Left lobe of liver (tissue), 2 donors: Measurements from ENCODE around the gene FBXL14. TPM values are rescaled to one million over a fixed set of nuclear protein-coding genes. Genes with fewer than 3 reads are reported as not detected.
"Not testable (repeated sequence)": the region's sequence is repeated elsewhere in the genome, so short reads cannot be mapped to it uniquely, and the experiment has no call there.

Experiments used
- ATAC-seq: fragments of 200-7000 bp; cut with Tn5 transposase; one replicate; pipeline ENCODE4 v1.9.1; 2020; ENCODE audit warnings: mild to moderate bottlenecking, moderate library complexity
- DNase-seq: peaks from one replicate; pipeline ENCODE4 v3.0.0-alpha.2; 2020; ENCODE audit warnings: low spot score
- total RNA-seq: library from RNA; stranded (reverse); gene quantifications from one replicate; pipeline ENCODE4 v1.2.1, GENCODE V29; 2021
- donor health status: DM: no; HTN: no; CAD: no; lungs with moderate emphysema.
- donor health status: DM: no; HTN: yes; CAD: no.

The FBXL14 gene
- total RNA-seq, 1 donor from 2014 or later = 7.3 TPM

- DNase-seq (no peak), ATAC-seq (no peak)
Measured at GRCh38 chr12:1620092-1620491, 25.7 kb upstream of the FBXL14 start.

- peak; percentile 80 for ATAC-seq
- no peak for DNase-seq
Measured at GRCh38 chr12:1619587-1619986, 25.2 kb upstream of the FBXL14 start.

- DNase-seq = no peak
- no peak for ATAC-seq
Measured at GRCh38 chr12:1619159-1619558, 24.8 kb upstream of the FBXL14 start.

GRCh38 chr12:1618489-1618888 is 24.1 kb upstream of the FBXL14 start:
- no peak for ATAC-seq
- no peak for DNase-seq

- ATAC-seq (no peak), DNase-seq (no peak)
Measured at GRCh38 chr12:1616233-1617066, 22.1 kb upstream of the FBXL14 start.

- ATAC-seq (no peak), DNase-seq (no peak)
Measured at GRCh38 chr12:1614360-1614759, 20.0 kb upstream of the FBXL14 start.

- ATAC-seq (no peak), DNase-seq (no peak)
Measured at GRCh38 chr12:1613860-1614259, 19.5 kb upstream of the FBXL14 start.

GRCh38 chr12:1611803-1612572 is 17.6 kb upstream of the FBXL14 start:
- DNase-seq = no peak
- ATAC-seq = peak; percentile 38

- peak; percentile 5 for ATAC-seq
- no peak for DNase-seq
Measured at GRCh38 chr12:1610072-1610643, 15.8 kb upstream of the FBXL14 start.

- ATAC-seq = no peak
Measured at GRCh38 chr12:1608713-1609119, 14.3 kb upstream of the FBXL14 start.

GRCh38 chr12:1607940-1608712 is 13.7 kb upstream of the FBXL14 start:
- ATAC-seq = no peak
- DNase-seq = no peak

More at GRCh38 chr12:1608713-1609119, 14.3 kb upstream of the FBXL14 start:
- DNase-seq = no peak

GRCh38 chr12:1606021-1606622 is 11.7 kb upstream of the FBXL14 start:
- peak; percentile 65 for ATAC-seq
- peak; percentile 96 for DNase-seq

- peak; percentile 78 for DNase-seq
Measured at GRCh38 chr12:1605129-1606020, 11.0 kb upstream of the FBXL14 start.

GRCh38 chr12:1604464-1604863 is 10.1 kb upstream of the FBXL14 start:
- DNase-seq (no peak), ATAC-seq (no peak)

More at GRCh38 chr12:1605129-1606020, 11.0 kb upstream of the FBXL14 start:
- peak; percentile 82 for ATAC-seq

- no peak for ATAC-seq
Measured at GRCh38 chr12:1603269-1603993, 9.1 kb upstream of the FBXL14 start.

GRCh38 chr12:1602706-1603105 is 8.3 kb upstream of the FBXL14 start:
- not testable (repeated sequence) for ATAC-seq, DNase-seq

More at GRCh38 chr12:1603269-1603993, 9.1 kb upstream of the FBXL14 start:
- no peak for DNase-seq

GRCh38 chr12:1598757-1599156 is 4.4 kb upstream of the FBXL14 start:
- ATAC-seq (no peak), DNase-seq (no peak)

GRCh38 chr12:1595690-1596347 is 1.4 kb upstream of the FBXL14 start:
- no peak for ATAC-seq
- no peak for DNase-seq
